ENCODE measurements around the gene LSMEM2.
A peak's percentile ranks its signal among the peaks of the same experiment; 100 is the strongest.

The LSMEM2 gene

DNA sequence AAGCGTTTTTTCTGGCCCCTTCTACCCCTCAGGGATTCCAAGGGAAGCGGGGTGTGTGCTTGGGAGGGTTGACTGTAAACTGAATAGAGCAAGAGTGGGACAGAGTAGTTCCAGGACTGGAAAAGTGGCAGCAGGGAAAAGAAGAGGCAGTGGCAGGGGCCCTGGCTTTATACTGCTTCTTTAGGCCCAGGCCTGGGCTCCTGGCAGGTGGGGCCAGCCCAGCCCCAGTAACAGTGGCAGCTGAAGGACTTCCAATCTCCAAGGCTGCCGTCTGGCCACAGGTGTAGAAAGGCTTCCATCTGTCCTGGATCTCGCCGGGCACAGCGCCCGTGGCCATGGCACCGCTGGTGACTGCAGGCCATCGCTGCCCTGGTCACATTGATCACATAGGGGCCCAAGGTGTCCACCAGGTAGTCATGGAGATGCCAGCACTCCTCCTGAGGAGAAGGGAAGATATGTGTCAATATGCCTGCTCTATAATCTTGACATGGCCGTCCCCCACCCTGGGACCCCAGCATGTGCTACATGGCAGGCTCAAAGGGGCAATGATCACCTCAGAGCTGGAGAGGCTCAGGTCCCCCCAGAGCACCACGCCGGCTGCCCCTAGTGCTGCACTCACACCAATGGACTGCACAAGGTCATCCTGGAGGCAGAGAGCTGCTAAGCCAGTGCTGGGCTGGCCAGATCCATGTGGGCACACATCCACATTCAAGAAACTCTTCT lies 14.4 kb downstream of the LSMEM2 start:
- Mint-ChIP-seq H3K4me1 (ENCODE audit: low read depth) (peaks cover 24% of the 10 kb centered on the region), H3K27ac (peak overlapping the region; percentile 90), H3K36me3 (peaks cover 5% of the 10 kb centered on the region), H3K4me3 (peak overlapping the region; percentile 98), H3K9me3 (ENCODE audit: low read depth) (no peaks in the 10 kb centered on the region), H3K27me3 (no peaks in the 10 kb centered on the region)

DNA sequence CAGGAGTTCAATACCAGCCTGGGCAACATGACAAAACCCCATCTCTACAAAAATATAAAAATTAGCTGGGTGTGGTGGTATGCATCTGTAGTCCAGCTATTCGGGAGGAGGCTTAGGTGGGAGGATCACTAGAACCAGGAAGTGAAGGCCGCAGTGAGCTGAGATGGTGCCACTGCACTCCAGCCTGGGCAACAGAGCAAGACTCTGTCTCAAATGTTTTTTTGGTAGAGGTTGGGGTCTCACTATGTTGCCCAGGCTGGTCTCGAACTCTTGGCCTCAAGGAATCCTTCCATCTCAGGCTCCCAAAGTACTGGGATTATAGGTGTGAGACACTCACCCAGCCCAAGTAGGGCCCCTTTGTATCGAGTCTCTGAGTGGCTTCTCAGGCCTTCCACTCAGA lies 15.2 kb downstream of the LSMEM2 start:
- Mint-ChIP-seq H3K9me3 (ENCODE audit: low read depth) (no peaks in the 10 kb centered on the region), H3K36me3 (peaks cover 5% of the 10 kb centered on the region), H3K4me3 (no peak overlapping the region), H3K4me1 (ENCODE audit: low read depth) (peaks cover 25% of the 10 kb centered on the region), H3K27ac (no peak overlapping the region), H3K27me3 (no peaks in the 10 kb centered on the region)

GRCh38 chr3:50294492-50295403 lies 15.9 kb downstream of the LSMEM2 start:
- H3K27me3 Mint-ChIP-seq = no peaks in the 10 kb centered on the region
- peaks cover 28% of the 10 kb centered on the region for H3K4me1 Mint-ChIP-seq (ENCODE audit: low read depth)
- no peak overlapping the region for H3K4me3 Mint-ChIP-seq
- H3K27ac Mint-ChIP-seq = no peak overlapping the region
- no peaks in the 10 kb centered on the region for H3K9me3 Mint-ChIP-seq (ENCODE audit: low read depth)
- H3K36me3 Mint-ChIP-seq = peaks cover 5% of the 10 kb centered on the region

- peaks cover 5% of the 10 kb centered on the region for H3K36me3 Mint-ChIP-seq
- H3K4me1 Mint-ChIP-seq (ENCODE audit: low read depth) = peaks cover 33% of the 10 kb centered on the region
- H3K27me3 Mint-ChIP-seq = no peaks in the 10 kb centered on the region
- H3K4me3 Mint-ChIP-seq = no peak overlapping the region
- no peaks in the 10 kb centered on the region for H3K9me3 Mint-ChIP-seq (ENCODE audit: low read depth)
- H3K27ac Mint-ChIP-seq = peak overlapping the region; percentile 50
Observed at GRCh38 chr3:50295553-50296431, 16.9 kb downstream of the LSMEM2 start.

- H3K4me1 Mint-ChIP-seq (ENCODE audit: low read depth) = peaks cover 30% of the 10 kb centered on the region
- H3K27ac Mint-ChIP-seq = no peak overlapping the region
- no peaks in the 10 kb centered on the region for H3K9me3 Mint-ChIP-seq (ENCODE audit: low read depth)
- no peaks in the 10 kb centered on the region for H3K27me3 Mint-ChIP-seq
- peak overlapping the region; percentile 25 for H3K4me3 Mint-ChIP-seq
- H3K36me3 Mint-ChIP-seq = no peaks in the 10 kb centered on the region
Observed at GRCh38 chr3:50296721-50297383, 18.0 kb downstream of the LSMEM2 start.

DNA sequence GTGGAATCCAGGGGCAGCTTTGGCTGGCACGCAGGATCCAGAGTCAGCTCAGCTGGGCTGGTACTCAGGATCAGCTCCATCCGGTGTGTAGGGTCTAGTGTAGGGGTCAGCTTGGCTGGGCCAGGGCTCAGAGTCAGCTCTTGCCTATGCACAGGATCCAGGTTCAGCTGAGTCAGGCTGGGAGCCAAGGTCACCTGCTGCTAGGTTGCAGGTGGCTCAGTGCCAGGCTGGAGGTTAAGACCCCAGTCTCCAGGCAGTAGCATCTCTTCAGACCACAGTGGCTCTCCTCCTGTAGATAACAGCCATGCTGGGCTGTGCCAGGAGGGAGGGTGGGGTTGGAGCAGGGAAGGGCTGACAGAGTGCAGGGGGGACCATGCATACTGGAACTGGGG lies 18.5 kb downstream of the LSMEM2 start:
- H3K27me3 Mint-ChIP-seq = no peaks in the 10 kb centered on the region
- H3K36me3 Mint-ChIP-seq = no peaks in the 10 kb centered on the region
- H3K4me1 Mint-ChIP-seq (ENCODE audit: low read depth) = peaks cover 29% of the 10 kb centered on the region
- peak overlapping the region; percentile 97 for H3K4me3 Mint-ChIP-seq
- H3K27ac Mint-ChIP-seq = no peak overlapping the region
- H3K9me3 Mint-ChIP-seq (ENCODE audit: low read depth) = no peaks in the 10 kb centered on the region

GRCh38 chr3:50297896-50298725 lies 19.2 kb downstream of the LSMEM2 start:
- peak overlapping the region; percentile 97 for H3K4me3 Mint-ChIP-seq

DNA sequence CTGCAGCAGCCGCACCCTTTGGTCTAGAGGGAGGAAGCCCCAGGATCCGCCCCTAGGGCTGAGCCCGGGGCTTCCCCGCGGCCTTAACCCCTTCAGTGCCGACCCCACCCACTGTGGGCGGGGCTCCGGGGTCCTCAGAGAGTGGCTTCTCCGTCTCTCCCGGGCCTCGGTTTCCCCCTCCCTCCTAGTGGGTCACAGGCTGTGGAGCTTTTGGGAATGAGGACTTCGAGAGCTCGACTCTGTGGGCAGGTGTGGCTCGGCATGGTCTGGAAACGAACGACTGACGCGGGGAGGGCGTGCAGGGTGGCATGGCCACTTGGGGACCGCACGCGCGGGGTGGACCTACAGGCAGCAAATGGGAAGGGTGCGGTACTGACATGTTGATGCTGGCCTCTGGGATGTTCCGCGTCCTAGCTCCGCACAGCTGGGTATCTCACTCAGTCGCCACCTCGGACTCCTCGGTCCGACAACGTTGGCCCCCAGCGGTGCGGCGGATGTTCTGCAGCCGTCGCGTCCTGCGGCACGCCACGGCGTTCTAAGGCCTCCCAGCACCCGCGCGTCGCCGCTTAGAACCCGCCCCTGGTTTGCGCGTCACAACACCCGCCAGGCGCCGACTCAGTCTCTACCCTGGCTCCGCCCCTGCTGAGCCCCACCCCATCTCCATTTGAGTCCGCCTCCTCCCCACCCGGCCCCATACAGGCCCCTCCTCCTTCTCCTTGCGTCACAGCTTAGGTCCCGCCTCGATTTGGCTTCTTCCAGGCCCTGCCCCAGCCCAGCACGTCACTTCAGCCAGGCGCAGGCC lies 20.1 kb downstream of the LSMEM2 start, which contains the start of the genes HYAL3 and NAA80:
HYAL3 (minus strand) TSS at position 570 of the 802 bp plus-strand sequence. CDS start 3,803 bp downstream, outside the sequence.
NAA80 (minus strand) TSS at position 570 of the 802 bp plus-strand sequence. CDS start 1,942 bp downstream, outside the sequence.
- Mint-ChIP-seq H3K36me3 (no peaks in the 10 kb centered on the region), H3K27me3 (no peaks in the 10 kb centered on the region), H3K4me3 (peak within 1 kb of the TSS; percentile 97), H3K27ac (peak within 1 kb of the TSS; percentile 98), H3K9me3 (ENCODE audit: low read depth) (no peaks in the 10 kb centered on the region), H3K4me1 (ENCODE audit: low read depth) (peaks cover 22% of the 10 kb centered on the region)

More at GRCh38 chr3:50297896-50298725, 19.2 kb downstream of the LSMEM2 start:
- H3K27me3 Mint-ChIP-seq = no peaks in the 10 kb centered on the region
- H3K27ac Mint-ChIP-seq = peak overlapping the region; percentile 68
- H3K4me1 Mint-ChIP-seq (ENCODE audit: low read depth) = peaks cover 23% of the 10 kb centered on the region
- H3K36me3 Mint-ChIP-seq = no peaks in the 10 kb centered on the region
- no peaks in the 10 kb centered on the region for H3K9me3 Mint-ChIP-seq (ENCODE audit: low read depth)

GRCh38 chr3:50299638-50299928 lies 20.7 kb downstream of the LSMEM2 start:
- H3K27me3 Mint-ChIP-seq = no peaks in the 10 kb centered on the region
- H3K4me3 Mint-ChIP-seq = peak overlapping the region; percentile 97
- peaks cover 24% of the 10 kb centered on the region for H3K4me1 Mint-ChIP-seq (ENCODE audit: low read depth)
- H3K9me3 Mint-ChIP-seq (ENCODE audit: low read depth) = no peaks in the 10 kb centered on the region
- H3K27ac Mint-ChIP-seq = peak overlapping the region; percentile 98
- H3K36me3 Mint-ChIP-seq = no peaks in the 10 kb centered on the region

DNA sequence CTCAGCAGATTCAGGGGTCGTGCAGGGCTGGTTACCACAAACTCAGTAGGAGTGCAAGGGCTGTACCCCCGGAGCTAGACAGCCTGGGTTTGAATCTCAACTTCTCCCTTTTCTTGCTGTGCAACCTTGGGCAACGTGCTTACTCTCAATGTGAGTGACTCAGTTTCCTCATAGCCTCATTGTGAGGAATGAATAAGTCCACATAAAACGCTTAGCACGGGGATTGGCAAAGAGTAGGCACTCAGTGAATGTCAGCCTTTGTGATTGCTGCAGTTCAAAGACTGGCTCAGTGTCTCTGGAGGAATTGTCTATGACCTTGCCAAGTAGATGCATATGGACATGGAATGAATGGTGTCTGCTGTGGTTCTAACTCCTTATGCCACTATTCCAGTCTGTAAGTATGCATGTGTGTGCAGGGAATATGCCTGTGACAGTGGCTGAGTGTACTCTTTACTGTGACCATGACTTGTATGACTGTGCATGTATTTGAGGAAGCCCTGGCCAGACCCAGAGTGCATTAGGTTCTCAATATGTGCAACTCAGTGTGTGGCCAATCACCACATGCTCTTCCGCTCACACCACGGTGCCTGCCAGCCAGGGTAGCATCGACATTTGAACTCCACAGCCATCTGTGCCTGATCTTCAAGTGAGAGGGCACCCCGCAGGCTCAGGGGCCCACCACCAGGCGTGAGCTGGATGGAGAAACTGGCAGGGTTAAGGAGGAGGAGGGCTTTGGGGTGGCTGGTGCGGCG lies 21.2 kb downstream of the LSMEM2 start:
- H3K27me3 Mint-ChIP-seq = no peaks in the 10 kb centered on the region
- H3K36me3 Mint-ChIP-seq = no peaks in the 10 kb centered on the region
- no peaks in the 10 kb centered on the region for H3K9me3 Mint-ChIP-seq (ENCODE audit: low read depth)
- H3K4me1 Mint-ChIP-seq (ENCODE audit: low read depth) = peaks cover 26% of the 10 kb centered on the region
- peak overlapping the region; percentile 97 for H3K4me3 Mint-ChIP-seq
- H3K27ac Mint-ChIP-seq = peak overlapping the region; percentile 98

- Mint-ChIP-seq H3K4me1 (ENCODE audit: low read depth) (peaks cover 26% of the 10 kb centered on the region), H3K27me3 (no peaks in the 10 kb centered on the region), H3K36me3 (no peaks in the 10 kb centered on the region), H3K4me3 (peak overlapping the region; percentile 97), H3K27ac (peak overlapping the region; percentile 98), H3K9me3 (ENCODE audit: low read depth) (no peaks in the 10 kb centered on the region)
Observed at GRCh38 chr3:50300681-50301254, 21.9 kb downstream of the LSMEM2 start.

Measured in activated naive CD8-positive, alpha-beta T cell (primary cell).